Pancreas (tissue), 10 donors: ENCODE measurements around the gene SON. TPM values are rescaled to one million over a fixed set of nuclear protein-coding genes. Genes with fewer than 3 reads are reported as not detected.

Experiments used
- ATAC-seq, 4 donors: fragments of 200-7000 bp; cut with Tn5 transposase; one replicate each; pipeline versions ENCODE4 v1.8.0 to v1.9.1; 2020; ENCODE audit warnings: mild to moderate bottlenecking in 4 of 4, moderate library complexity in 4 of 4
- DNase-seq, 6 donors: peaks; one replicate each; pipeline ENCODE4 v3.0.0-alpha.2; 2020
- FAIRE-seq: peaks from 2 replicates; lab custom pipeline; 2012; peaks lifted over from hg19 to GRCh38; lab: Jason Lieb, UNC
- H3K27ac ChIP-seq, 4 donors: fragments of 200-600 bp; sonication (generic); 1 replicate in 3 of 4; 2 replicates in 1 of 4; pipeline versions ENCODE4 v1.5.0 to v1.8.0; 2020
- H3K27me3 ChIP-seq, 4 donors: fragments of 200-600 bp; one replicate each; pipeline ENCODE4 v1.8.0; 2021
- H3K36me3 ChIP-seq, 3 donors: fragments of 200-600 bp; sonication (generic) in 1 of 3; one replicate each; pipeline versions ENCODE4 v1.5.0 to v1.8.0; 2020 to 2021
- H3K4me1 ChIP-seq, 3 donors: fragments of 200-600 bp; one replicate each; pipeline ENCODE4 v1.8.0; 2021
- H3K4me3 ChIP-seq, 4 donors: fragments of 200-600 bp; sonication (generic) in 2 of 4; one replicate each; pipeline versions ENCODE4 v1.5.0 to v1.8.0; 2020 to 2021
- H3K9me3 ChIP-seq, 4 donors: fragments of 200-600 bp; one replicate each; pipeline ENCODE4 v1.8.0; 2021
- WGBS, 2 donors: extraction: QIAGEN DNeasy Blood & Tissue Kit; methylation state at CpG; one replicate each; pipeline ENCODE4 v1.1.7; 2013; 5-methylcytosine and 5-hydroxymethylcytosine counted together
- intact Hi-C, 3 donors: fragments of 100-400 bp; cut with DNase I; formaldehyde crosslinking; loops; one replicate each; pipeline versions ENCODE4 v1.11.1 to v1.14.2; 2022
- polyA plus RNA-seq, 2 donors: library from polyadenylated mRNA; stranded (reverse); fragments of 200-250 nt; gene quantifications; one replicate each; pipeline ENCODE4 v1.2.3, GENCODE V29; 2013
- total RNA-seq, 6 donors: library from RNA; stranded (reverse); fragmentation: NEBNext Ultra II Directional in 4 of 6; extraction: Animal tissue kit (Norgen Biotek cat#: 25700) in 4 of 6; gene quantifications; one replicate each; pipeline versions ENCODE4 v1.2.1 to v1.2.4, GENCODE V29; 2021 to 2023
- TF ChIP-seq, protein P1 (sequence below), 4 donors: fragments of 200-600 bp; sonication (generic) in 3 of 4; IDR thresholded peaks; one replicate each; pipeline versions ENCODE4 v1.5.0 to v1.8.0; 2021; ENCODE audit warnings: antibody characterized with exemption in 4 of 4
- donor health status: healthy with polysubstance abuse.
- donor health status: DM: no; HTN: no; CAD: no; lungs with moderate emphysema.
- donor health status: DM: no; HTN: no; CAD: no.
- donor health status: control.
- donor health status: control.
- donor health status: Bipolar disorder and iron deficiency.
- donor health status: DM: yes; HTN: yes; CAD: no.
- donor health status: DM: no; HTN: no; CAD: no.
- donor health status: DM: no; HTN: no; CAD: no.
- donor health status: DM: yes; HTN: yes; CAD: no.

SON gene
- total and polyA plus RNA-seq, 8 donors: 82.5 to 205 (median 102) TPM

- FAIRE-seq (no peak), ATAC-seq (no peak), DNase-seq (no peak)
- H3K4me1 ChIP-seq: peaks cover 0 to 5% (median 3%) of the 10 kb centered on the region in 3 donors
- H3K36me3 ChIP-seq: peaks cover 0 to 68% (median 39%) of the 10 kb centered on the region in 3 donors
- no peaks in the 10 kb centered on the region for H3K9me3 ChIP-seq
- H3K4me3 ChIP-seq: no peak overlapping the region
- intact Hi-C loops: no loop called here
- WGBS, 2 donors: 62% methylated on average over 4 of the region's 4 CpGs
- TF ChIP-seq, protein P1, sequence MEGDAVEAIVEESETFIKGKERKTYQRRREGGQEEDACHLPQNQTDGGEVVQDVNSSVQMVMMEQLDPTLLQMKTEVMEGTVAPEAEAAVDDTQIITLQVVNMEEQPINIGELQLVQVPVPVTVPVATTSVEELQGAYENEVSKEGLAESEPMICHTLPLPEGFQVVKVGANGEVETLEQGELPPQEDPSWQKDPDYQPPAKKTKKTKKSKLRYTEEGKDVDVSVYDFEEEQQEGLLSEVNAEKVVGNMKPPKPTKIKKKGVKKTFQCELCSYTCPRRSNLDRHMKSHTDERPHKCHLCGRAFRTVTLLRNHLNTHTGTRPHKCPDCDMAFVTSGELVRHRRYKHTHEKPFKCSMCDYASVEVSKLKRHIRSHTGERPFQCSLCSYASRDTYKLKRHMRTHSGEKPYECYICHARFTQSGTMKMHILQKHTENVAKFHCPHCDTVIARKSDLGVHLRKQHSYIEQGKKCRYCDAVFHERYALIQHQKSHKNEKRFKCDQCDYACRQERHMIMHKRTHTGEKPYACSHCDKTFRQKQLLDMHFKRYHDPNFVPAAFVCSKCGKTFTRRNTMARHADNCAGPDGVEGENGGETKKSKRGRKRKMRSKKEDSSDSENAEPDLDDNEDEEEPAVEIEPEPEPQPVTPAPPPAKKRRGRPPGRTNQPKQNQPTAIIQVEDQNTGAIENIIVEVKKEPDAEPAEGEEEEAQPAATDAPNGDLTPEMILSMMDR (IDR thresholded peaks at IDR 0.05): no peak
- no peaks in the 10 kb centered on the region for H3K27me3 ChIP-seq
- H3K27ac ChIP-seq: no peak overlapping the region
These were observed 16.1 kb downstream of the SON start for GRCh38 chr21:33558777-33559421.

- no peaks in the 10 kb centered on the region for H3K9me3 ChIP-seq
- 82 to 85% methylated on average over 10 of the region's 10 CpGs for WGBS, 2 donors
- peaks cover 0 to 5% (median 0%) of the 10 kb centered on the region in 3 donors for H3K4me1 ChIP-seq
- intact Hi-C loops: no loop called here
- H3K27me3 ChIP-seq: no peaks in the 10 kb centered on the region
- ATAC-seq (no peak), DNase-seq (no peak), FAIRE-seq (no peak)
- peaks cover 0 to 60% (median 39%) of the 10 kb centered on the region in 3 donors for H3K36me3 ChIP-seq
- H3K4me3 ChIP-seq: no peak overlapping the region
- TF ChIP-seq, protein P1 (IDR thresholded peaks at IDR 0.05): no peak
- H3K27ac ChIP-seq: no peak overlapping the region
These were observed 17.0 kb downstream of the SON start for GRCh38 chr21:33559813-33560212.

DNA sequence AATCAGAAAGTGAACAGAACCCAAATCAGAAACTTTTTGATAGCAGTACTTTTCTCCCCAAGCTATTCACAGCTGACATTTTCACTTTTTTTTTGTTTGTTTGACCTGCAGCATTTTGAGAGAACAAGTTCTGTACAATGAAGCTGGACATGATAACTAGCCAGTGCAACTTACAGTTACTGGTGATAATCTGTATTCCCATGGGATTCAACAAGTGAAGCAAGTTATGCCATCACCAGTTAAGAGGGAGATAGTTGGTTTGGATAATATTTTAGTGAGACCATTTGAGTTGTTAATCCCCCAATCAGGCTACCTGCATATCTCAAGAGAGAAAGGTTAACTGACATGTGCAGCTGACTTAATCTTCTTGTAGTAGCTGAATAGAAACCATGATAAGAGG is 18.1 kb downstream of the SON start:
- Histone ChIP-seq H3K36me3 (peaks cover 0 to 60% (median 39%) of the 10 kb centered on the region in 3 donors), H3K4me1 (peaks cover 0 to 5% (median 0%) of the 10 kb centered on the region in 3 donors), H3K4me3 (no peak overlapping the region), H3K27ac (no peak overlapping the region), H3K27me3 (no peaks in the 10 kb centered on the region), H3K9me3 (no peaks in the 10 kb centered on the region)
- ATAC-seq (no peak), FAIRE-seq (no peak), DNase-seq (no peak)
- intact Hi-C loops: no loop called here
- TF ChIP-seq, protein P1 (IDR thresholded peaks at IDR 0.05): no peak

- TF ChIP-seq, protein P1 (IDR thresholded peaks at IDR 0.05): no peak
- Histone ChIP-seq H3K4me1 (peaks cover 0 to 5% (median 0%) of the 10 kb centered on the region in 3 donors), H3K27me3 (no peaks in the 10 kb centered on the region), H3K36me3 (peaks cover 0 to 56% (median 39%) of the 10 kb centered on the region in 3 donors), H3K4me3 (no peak overlapping the region), H3K27ac (no peak overlapping the region), H3K9me3 (no peaks in the 10 kb centered on the region)
- DNase-seq (no peak), ATAC-seq (no peak), FAIRE-seq (no peak)
- intact Hi-C loops: no loop called here
- WGBS, 2 donors: 45 to 62% methylated on average over 2 of the region's 2 CpGs
These were observed 18.5 kb downstream of the SON start for GRCh38 chr21:33561373-33561772.

DNA sequence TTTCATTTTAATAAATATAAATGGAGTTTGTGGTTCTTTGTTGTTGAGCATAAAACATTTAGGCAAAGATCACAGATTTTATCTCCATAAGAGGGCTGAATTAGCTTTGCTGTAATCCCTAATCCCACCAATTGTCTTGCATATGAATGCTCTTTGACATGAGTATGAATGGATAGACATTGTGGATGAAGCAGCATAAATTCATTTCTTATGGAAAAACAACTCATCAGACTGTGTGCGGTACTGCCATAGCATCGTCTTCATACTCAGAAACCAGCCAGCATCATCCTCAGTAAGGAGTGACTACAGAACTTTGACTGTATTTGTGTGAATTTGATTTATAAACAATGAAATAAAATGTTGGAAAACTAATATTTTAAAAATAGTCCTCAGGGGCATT is 19.6 kb downstream of the SON start:
- DNase-seq (no peak), FAIRE-seq (no peak), ATAC-seq (no peak)
- H3K4me1 ChIP-seq: peaks cover 0 to 5% (median 0%) of the 10 kb centered on the region in 3 donors
- H3K36me3 ChIP-seq: peaks cover 0 to 46% (median 43%) of the 10 kb centered on the region in 3 donors
- TF ChIP-seq, protein P1 (IDR thresholded peaks at IDR 0.05): no peak
- WGBS, 2 donors: 97% methylated on average over 2 of the region's 2 CpGs
- intact Hi-C loops: no loop called here
- no peaks in the 10 kb centered on the region for H3K9me3 ChIP-seq
- no peak overlapping the region for H3K4me3 ChIP-seq
- no peaks in the 10 kb centered on the region for H3K27me3 ChIP-seq
- H3K27ac ChIP-seq: no peak overlapping the region
